Measurements from ENCODE around the gene CAMK2B.

The CAMK2B gene

GRCh38 chr7:44329888-44330287 is 4.5 kb upstream of the CAMK2B start:
- DNase-seq (ENCODE audit: low read depth), result no peak

DNA sequence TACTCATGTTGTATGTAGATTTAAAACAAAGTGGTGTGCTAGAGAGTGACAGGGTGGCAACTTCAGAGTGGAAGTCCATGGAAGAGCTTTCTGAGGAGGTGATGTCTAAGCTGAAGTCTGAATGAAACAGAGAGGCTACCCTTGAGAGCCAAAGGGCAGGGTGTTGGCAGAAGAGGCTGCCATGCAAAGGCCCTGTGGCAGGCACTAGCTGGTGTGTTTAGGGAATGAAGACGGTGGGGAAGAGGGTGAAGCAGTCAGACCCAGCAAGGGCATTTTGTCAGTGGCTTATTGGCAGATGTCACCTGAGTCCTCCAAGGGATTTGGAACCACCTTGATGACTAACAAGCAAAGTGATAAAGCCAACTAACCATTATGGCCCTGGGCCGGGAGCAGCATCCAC is 3.7 kb upstream of the CAMK2B start:
- no peak for DNase-seq (ENCODE audit: low read depth)

GRCh38 chr7:44327981-44328380 is 2.6 kb upstream of the CAMK2B start:
- no peak for DNase-seq (ENCODE audit: low read depth)

DNA sequence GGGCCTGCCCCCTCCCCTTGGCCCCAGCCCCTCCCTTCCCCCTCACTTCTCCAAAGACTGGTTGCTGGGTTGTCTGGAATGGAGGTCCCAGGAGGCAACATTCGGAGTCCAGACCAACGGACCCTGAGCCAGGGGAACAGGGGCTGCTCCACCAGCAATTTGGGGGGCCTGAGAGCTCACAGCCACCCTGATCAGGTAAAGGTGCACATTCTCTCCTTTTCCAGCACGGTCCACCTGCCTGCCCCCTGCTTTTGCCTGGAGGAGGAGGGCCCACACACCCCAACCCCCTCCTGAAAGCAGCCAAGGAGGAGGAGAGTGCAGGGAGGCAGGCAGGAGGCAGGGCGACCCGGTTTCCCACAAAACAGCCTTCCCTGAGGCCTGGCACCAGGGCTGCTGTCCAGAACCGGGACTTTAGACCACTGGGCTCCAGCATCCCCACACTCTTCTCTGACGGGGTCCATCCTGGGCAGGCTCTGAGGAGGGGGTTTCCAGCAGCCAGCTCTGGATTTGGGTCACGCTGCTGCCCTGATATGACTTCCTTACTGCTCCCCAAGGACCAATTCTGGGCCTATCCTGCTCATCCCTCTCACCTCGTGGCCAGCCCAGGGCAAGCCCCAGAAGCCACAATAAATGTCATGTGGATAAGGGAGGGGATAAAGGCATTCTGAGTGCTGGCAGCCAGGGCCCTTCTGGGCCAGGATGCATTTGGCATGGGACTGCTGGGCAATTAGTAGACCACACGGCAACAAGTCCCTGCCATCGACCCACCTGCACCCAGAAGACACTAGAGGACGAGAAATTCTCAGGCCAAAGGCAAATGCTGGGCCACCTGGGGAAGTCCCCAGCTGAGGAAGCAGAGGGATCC is 1.1 kb upstream of the CAMK2B start:
- DNase-seq (ENCODE audit: low read depth), result no peak

DNA sequence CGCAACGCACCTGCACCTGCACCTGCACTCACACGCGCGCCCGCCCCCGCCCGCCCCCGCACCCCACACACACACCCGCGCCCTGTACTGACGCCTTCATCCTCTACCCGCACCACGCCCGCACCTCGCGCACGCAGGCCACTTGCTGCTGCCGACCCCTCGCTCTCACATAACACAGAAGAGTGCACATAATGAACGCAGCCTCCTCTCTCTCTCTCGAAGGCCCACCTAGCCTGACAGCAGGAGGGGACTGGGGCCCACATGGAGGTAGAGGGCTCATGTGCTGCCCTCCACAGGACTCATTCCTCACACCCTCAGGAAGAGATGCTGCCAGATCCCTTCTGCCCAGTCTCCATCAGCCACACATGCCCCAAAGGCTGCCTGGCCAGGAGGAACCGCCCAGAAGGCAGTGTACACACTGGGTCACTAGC is 432 bp upstream of the CAMK2B start:
- DNase-seq (ENCODE audit: low read depth), result no peak

- DNase-seq (ENCODE audit: low read depth), result no peak
Observed at GRCh38 chr7:44324481-44325200, 753 bp downstream of the CAMK2B start.

DNA sequence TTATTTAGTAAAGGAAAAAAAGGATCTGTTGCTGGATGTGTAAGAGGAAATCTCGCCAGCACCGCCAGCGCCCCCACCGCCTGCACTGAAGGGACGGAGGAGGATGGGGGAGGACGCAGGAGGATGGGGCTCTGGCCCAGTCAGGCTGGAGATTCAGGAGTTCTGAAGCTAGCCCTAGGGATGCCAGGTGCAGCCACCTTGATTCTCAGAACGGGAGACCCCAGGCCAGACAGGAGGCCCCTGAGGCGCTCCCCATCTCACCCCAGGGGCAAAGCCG is 1.3 kb downstream of the CAMK2B start:
- DNase-seq (ENCODE audit: low read depth), result no peak

DNA sequence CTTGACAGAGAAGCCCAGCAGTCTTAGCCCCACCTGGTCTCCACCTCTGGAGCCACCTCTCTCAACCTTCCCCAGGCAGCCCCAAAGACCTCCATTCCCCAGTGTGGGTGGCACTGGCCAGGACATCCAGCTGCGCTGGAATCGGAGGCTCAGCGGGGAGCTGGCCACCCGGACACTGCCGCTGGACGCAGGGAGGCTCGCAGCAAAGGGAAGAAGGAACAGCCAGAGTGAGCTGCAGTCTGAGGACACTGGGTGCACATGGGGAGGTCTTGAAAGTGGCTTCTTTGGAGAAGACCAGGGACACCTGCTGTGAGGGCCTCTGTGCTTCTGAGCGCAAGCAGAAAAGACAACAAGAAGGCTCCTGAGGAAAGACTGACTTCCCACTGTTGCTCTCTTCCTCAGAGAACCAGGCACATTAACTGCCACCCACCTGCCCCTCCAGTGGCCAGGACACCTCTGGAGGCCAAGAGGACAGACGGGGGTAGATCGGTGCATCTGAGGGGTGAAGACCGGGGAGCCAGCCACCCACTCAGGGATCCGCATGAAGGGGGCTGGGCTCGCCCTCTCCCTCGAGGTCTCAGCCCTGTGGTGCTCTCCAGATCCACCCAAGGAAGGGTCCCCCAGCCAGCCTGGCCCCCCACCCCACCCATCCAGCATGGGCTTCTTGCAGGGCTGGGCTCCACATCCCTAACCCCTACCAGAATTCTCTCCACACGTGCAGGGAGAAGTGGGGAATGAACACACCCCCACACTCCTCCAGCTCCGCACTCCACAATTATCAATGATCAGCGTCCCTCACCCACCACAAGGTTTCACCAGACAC is 1.8 kb downstream of the CAMK2B start:
- DNase-seq (ENCODE audit: low read depth), result no peak

- no peak for DNase-seq (ENCODE audit: low read depth)
Observed at GRCh38 chr7:44322631-44323363, 2.6 kb downstream of the CAMK2B start.

GRCh38 chr7:44321796-44322195 is 3.6 kb downstream of the CAMK2B start:
- DNase-seq (ENCODE audit: low read depth), result no peak

GRCh38 chr7:44320794-44321371 is 4.5 kb downstream of the CAMK2B start:
- DNase-seq (ENCODE audit: low read depth), result no peak

- no peak for DNase-seq (ENCODE audit: low read depth)
Observed at GRCh38 chr7:44320141-44320540, 5.3 kb downstream of the CAMK2B start.

DNA sequence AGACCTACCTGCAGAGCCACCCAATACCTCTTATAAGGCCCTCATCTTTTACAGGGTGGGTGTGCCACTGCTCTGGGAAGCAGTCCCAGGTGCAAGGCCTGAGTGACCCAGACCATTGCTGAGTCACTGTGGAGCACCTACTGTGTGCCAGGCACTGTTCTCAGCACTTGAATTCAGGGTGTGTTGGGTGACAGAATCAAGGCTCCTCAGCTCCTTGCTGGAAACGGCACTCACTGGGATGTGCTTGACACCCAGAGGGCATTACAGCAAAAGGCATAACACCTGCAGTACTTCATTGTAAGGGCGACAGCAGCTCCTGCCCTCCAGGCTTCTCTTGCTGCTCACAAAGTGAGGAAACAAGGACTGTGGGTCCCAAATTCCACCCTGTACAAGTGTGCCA is 7.1 kb downstream of the CAMK2B start:
- no peak for DNase-seq (ENCODE audit: low read depth)

DNA sequence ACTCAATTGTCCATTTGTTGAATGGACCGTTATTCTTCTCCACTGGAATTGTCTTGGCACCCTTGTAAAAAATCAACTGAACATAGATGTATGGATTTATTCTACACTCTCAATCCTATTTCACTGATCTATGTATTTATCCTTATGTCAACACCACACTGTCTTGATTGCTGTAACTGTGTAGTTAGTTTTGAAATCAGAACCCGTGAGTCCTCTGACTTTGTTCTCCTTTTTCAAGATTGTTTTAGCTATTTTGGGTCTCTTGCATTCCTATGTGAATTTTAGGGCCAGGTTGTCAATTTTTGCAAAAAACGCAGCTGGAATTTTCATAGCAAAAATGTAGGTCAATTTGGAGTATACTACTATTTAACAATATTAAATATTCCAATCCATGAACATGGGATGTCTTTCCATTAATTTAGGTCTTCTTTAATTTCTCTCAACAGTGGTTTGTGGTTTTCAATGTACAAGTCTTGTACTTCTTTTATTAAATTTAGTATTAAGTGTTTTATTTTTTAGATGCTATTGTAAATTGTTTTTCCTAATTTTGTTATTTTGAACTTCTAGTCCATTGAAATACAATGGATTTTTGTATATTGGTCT is 10.0 kb downstream of the CAMK2B start:
- no peak for DNase-seq (ENCODE audit: low read depth)

- DNase-seq (ENCODE audit: low read depth), result no peak
Observed at GRCh38 chr7:44313621-44314031, 11.8 kb downstream of the CAMK2B start.

- no peak for DNase-seq (ENCODE audit: low read depth)
Observed at GRCh38 chr7:44313016-44313415, 12.4 kb downstream of the CAMK2B start.

DNA sequence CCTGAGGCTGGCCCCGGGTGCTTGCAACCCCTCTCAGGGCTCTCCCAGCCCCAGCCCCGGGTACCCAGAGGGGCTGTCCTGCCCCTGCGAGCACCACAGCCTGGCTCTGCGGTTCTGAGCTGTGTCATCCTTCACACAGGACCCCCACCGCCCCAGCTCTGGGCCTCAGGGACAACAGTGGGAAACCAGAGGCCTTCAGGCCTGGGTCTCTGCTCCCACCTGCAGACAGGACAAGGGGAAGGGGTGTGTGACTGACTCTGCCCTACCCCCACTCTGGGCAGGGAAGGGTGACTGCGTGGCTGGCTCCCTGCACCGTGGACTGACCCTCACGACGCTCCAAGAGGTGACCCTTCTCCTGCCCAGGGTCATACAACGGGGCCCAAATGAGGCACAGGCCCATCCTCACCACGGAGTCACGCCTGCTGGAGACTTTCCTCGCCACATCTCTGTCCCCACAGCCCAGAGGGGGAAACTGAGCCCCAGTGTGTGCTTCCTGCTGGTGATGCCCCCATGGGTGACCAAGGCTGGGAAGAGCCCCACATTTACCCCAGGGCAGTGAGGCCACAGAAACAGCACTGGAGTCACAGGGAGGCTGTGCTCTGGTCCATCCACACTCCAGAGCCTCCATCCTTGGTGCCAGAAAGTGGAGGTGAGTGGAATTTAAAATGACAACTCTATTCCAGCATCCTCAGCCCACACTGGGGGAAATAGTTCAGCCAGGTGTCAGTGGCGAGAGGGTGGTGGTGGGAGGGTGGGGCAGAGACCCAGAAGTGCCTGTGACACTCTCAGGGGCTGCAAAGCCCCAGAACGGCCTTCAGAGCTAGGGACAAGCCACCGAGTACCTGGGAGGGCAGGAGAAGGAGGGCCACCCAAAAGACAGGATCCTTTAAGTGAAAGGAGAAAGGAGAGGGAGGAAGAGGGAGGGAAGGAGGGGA is 13.6 kb downstream of the CAMK2B start:
- no peak for DNase-seq (ENCODE audit: low read depth)

DNA sequence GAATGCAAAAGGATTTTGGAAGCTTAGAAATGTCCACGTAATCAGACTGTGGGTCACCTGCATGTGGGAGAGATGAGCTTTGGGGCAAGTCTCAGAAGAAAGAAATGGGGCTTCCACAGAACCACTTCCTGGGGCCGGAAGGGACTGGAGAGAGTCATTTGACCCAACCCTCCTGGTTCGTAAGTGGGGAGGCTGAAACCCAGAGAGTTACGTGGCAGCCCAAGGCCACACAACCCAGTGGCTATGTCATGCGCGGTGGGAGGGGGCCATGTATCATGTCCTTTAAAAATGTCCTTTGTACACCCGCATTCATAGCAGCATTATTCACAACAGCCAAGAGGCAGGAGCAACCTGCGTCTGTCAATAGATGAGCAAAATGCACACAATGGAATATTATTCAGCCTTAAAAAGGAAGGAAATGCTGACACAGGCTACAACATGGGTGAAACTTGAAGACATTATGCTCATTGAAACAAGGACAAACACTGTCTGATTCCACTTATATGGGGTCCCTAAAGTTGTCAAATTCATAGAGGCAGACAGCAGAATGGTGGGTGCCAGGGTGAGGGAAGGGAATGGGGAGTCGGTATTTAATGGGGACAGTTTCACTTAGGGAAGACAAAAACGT is 15.1 kb downstream of the CAMK2B start:
- no peak for DNase-seq (ENCODE audit: low read depth)

- DNase-seq (ENCODE audit: low read depth), result peak; percentile 47
Observed at GRCh38 chr7:44309271-44310091, 15.9 kb downstream of the CAMK2B start.
